Colonic mucosa (tissue), 4 donors: ENCODE measurements around the gene FOXK2. TPM values are rescaled to one million over a fixed set of nuclear protein-coding genes. Genes with fewer than 3 reads are reported as not detected.
A peak's percentile ranks its signal among the peaks of the same experiment; 100 is the strongest.

Source experiments
- DNase-seq: peaks from one replicate; pipeline ENCODE4 v3.0.0-alpha.2; 2020
- H3K27ac ChIP-seq: fragments of 200-600 bp; one replicate; pipeline ENCODE4 v1.8.0; 2021
- H3K27me3 ChIP-seq: fragments of 200-600 bp; one replicate; pipeline ENCODE4 v1.8.0; 2021
- H3K36me3 ChIP-seq: fragments of 200-600 bp; one replicate; pipeline ENCODE4 v1.8.0; 2021
- H3K4me1 ChIP-seq: fragments of 200-600 bp; one replicate; pipeline ENCODE4 v1.8.0; 2021; ENCODE audit warnings: mild to moderate bottlenecking
- H3K4me3 ChIP-seq: fragments of 200-600 bp; one replicate; pipeline ENCODE4 v1.8.0; 2021
- H3K9ac ChIP-seq, 2 donors: one replicate each; pipeline ENCODE4 v1.7.0; 2013; ENCODE audit warnings: control low read depth in 2 of 2, low read depth in 2 of 2, low read length in 2 of 2
- H3K9me3 ChIP-seq: fragments of 200-600 bp; one replicate; pipeline ENCODE4 v1.8.0; 2021
- intact Hi-C: fragments of 100-400 bp; cut with DNase I; formaldehyde crosslinking; loops from one replicate; pipeline ENCODE4 v1.14.1; 2022
- total RNA-seq, 2 donors: library from RNA; stranded (reverse); fragmentation: NEBNext Ultra II Directional in 1 of 2; extraction: Animal tissue kit (Norgen Biotek cat#: 25700) in 1 of 2; gene quantifications; one replicate each; pipeline ENCODE4 v1.2.1, GENCODE V29; 2021
- TF ChIP-seq, protein P1 (sequence below): fragments of 200-600 bp; IDR thresholded peaks from one replicate; pipeline ENCODE4 v1.8.0; 2022; ENCODE audit warnings: antibody characterized with exemption, mild to moderate bottlenecking
- donor health status: healthy.
- donor health status: DM: no; HTN: no; CAD: no.
- donor health status: DM: no; HTN: no; CAD: no.

Gene FOXK2
- total RNA-seq, 2 donors from 2014 or later, result 34.8 to 44.5 TPM

GRCh38 chr17:82639628-82640027, 120.1 kb downstream of the FOXK2 start:
- H3K4me3 ChIP-seq, result no peak overlapping the region
- intact Hi-C loops, result no loop called here
- H3K9me3 ChIP-seq, result no peaks in the 10 kb centered on the region
- H3K36me3 ChIP-seq, result peaks cover 12% of the 10 kb centered on the region
- no peaks in the 10 kb centered on the region for H3K4me1 ChIP-seq
- H3K27ac ChIP-seq, result no peak overlapping the region
- H3K27me3 ChIP-seq, result no peaks in the 10 kb centered on the region
- no peak for DNase-seq
- TF ChIP-seq, protein P1, sequence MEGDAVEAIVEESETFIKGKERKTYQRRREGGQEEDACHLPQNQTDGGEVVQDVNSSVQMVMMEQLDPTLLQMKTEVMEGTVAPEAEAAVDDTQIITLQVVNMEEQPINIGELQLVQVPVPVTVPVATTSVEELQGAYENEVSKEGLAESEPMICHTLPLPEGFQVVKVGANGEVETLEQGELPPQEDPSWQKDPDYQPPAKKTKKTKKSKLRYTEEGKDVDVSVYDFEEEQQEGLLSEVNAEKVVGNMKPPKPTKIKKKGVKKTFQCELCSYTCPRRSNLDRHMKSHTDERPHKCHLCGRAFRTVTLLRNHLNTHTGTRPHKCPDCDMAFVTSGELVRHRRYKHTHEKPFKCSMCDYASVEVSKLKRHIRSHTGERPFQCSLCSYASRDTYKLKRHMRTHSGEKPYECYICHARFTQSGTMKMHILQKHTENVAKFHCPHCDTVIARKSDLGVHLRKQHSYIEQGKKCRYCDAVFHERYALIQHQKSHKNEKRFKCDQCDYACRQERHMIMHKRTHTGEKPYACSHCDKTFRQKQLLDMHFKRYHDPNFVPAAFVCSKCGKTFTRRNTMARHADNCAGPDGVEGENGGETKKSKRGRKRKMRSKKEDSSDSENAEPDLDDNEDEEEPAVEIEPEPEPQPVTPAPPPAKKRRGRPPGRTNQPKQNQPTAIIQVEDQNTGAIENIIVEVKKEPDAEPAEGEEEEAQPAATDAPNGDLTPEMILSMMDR, result no peak
- no peak overlapping the region for H3K9ac ChIP-seq

GRCh38 chr17:82640036-82640435, 120.5 kb downstream of the FOXK2 start:
- no peak overlapping the region for H3K9ac ChIP-seq
- H3K4me1 ChIP-seq, result no peaks in the 10 kb centered on the region
- intact Hi-C loops, result no loop called here
- TF ChIP-seq, protein P1, result no peak
- peaks cover 12% of the 10 kb centered on the region for H3K36me3 ChIP-seq
- DNase-seq, result no peak
- no peaks in the 10 kb centered on the region for H3K27me3 ChIP-seq
- H3K4me3 ChIP-seq, result no peak overlapping the region
- no peaks in the 10 kb centered on the region for H3K9me3 ChIP-seq
- H3K27ac ChIP-seq, result no peak overlapping the region

DNA sequence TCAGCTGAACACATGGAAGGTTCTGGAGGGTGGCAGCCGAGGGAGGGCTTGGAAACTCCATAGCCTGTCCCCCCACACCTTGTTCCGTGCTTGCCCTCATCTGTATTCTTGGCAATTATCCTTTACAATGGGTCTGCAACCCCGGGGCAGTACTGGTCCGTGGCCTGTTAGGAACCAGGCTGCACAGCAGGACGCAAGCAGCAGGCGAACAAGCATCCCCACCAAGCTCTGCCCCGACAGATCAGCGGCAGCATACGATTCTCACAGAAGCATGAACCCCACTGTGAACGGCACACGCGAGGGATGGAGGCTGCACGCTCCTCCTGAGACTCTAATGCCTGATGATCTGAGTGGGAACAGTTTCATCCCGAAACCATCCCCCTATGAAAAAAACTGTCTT, 122.5 kb downstream of the FOXK2 start:
- Histone ChIP-seq H3K4me1 (peaks cover 5% of the 10 kb centered on the region), H3K9ac (no peak overlapping the region), H3K4me3 (no peak overlapping the region), H3K36me3 (peaks cover 12% of the 10 kb centered on the region), H3K27ac (no peak overlapping the region), H3K9me3 (no peaks in the 10 kb centered on the region), H3K27me3 (no peaks in the 10 kb centered on the region)
- intact Hi-C loops, result no loop called here
- TF ChIP-seq, protein P1, result no peak
- DNase-seq, result no peak

DNA sequence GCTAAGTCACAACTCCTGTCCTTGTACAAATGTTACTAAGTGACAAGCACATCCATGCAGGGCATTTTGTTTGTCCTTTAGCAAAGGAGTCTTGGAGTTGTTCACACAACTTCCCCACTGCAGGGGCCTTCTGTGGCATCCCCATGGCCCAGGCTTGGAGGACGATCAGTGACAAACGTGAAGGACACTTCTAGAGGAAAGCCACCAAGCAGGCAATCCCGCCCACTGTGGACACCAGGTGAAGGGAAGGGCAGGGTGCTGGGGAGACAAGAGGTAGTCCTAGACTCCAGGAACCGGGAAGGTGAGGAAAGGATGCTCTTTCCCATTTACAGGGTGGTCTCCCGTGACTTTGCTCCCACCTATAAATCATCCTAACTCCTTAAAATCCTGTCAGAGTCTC, 124.6 kb downstream of the FOXK2 start:
- Histone ChIP-seq H3K9me3 (no peaks in the 10 kb centered on the region), H3K9ac (peak overlapping the region in 1 of 2 donors; percentile 8), H3K27ac (no peak overlapping the region), H3K4me1 (peaks cover 6% of the 10 kb centered on the region), H3K4me3 (no peak overlapping the region), H3K36me3 (peaks cover 12% of the 10 kb centered on the region), H3K27me3 (no peaks in the 10 kb centered on the region)
- no peak for DNase-seq
- intact Hi-C loops, result no loop called here
- TF ChIP-seq, protein P1, result no peak

DNA sequence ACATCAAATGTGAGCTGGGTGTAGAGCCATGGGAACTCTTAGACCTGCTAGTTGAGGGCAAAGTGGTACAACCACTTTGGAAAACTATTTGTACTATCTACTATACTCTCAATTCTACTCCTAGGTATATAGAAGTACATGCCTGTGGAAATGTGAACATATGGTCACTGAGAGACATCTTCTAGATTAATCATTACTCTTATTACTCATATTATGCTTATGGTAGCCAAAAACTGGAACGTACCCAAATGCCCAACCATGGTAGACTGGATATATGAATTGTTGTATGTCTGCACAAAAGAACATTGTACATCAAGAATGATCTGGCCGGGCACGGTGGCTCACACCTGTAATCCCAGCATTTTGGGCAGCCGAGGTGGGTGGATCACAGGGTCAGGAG, 126.0 kb downstream of the FOXK2 start:
- intact Hi-C loops, result no loop called here
- TF ChIP-seq, protein P1, result no peak
- Histone ChIP-seq H3K27me3 (no peaks in the 10 kb centered on the region), H3K27ac (no peak overlapping the region), H3K9ac (no peak overlapping the region), H3K4me3 (no peak overlapping the region), H3K36me3 (peaks cover 12% of the 10 kb centered on the region), H3K9me3 (no peaks in the 10 kb centered on the region), H3K4me1 (peaks cover 6% of the 10 kb centered on the region)
- no peak for DNase-seq
